ENCODE data around the gene FAM83B.

DNA sequence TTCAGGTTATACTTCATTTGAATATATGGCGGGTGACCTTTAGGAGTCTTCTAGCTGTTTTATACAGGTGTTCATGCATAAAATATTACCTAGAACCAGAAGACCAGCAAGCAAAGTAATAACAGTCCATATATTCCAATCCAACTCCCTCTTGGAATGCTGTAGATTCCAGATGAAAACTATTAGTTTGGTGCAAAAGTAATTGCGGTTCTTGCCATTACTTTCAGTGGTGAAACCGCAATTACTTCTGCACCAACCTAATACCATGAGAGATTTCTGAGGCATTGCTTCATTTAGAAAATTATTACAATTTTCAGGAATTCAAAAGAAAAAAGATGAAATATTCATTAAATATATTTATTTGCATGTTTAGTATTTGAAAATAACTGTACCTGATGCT, 62.6 kb downstream of the FAM83B start:
- no peak for TF ChIP-seq POLR2AphosphoS5 (IDR thresholded peaks at IDR 0.05)
- no peak for TF ChIP-seq CTCF (IDR thresholded peaks at IDR 0.05)
